ENCODE data around the gene ADAMTS14. TPM values are rescaled to one million over a fixed set of nuclear protein-coding genes. Genes with fewer than 3 reads are reported as not detected.
"Not testable (repeated sequence)": the region's sequence is repeated elsewhere in the genome, so short reads cannot be mapped to it uniquely, and the experiment has no call there.

The ADAMTS14 gene
- total RNA-seq, 1 donor, result 3.0 TPM

GRCh38 chr10:70765794-70766594, 93.7 kb downstream of the ADAMTS14 start:
- no peak for DNase-seq (ENCODE audit: low read depth in 2 of 3, low spot score in 2 of 3)

DNA sequence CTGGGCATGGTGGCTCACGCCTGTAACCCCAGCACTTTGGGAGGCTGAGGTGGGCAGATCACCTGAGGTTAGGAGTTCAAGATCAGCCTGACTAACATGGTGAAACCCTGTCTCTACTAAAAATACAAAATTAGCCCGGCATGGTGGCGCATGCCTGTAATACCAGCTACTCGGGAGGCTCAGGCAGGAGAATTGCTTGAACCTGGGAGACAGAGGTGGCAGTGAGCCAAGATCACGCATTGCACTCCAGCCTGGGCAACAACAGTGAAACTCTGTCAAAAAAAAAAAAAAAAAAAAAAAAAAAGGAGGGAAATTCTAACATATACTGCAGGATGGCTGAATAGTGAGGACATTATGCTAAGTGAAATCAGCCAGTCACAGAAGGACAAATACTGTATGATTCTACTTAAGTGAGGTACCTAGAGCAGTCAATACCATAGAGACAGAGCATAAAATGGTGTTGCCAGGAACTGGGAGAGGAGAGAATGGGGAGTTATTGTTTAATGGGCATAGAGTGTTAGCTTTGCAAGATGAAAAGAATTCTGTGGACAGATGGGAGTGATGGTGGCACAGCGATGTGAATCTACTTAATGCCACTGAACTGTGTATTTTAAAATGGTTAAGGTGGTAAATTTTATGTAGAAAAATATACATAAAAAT, 95.8 kb downstream of the ADAMTS14 start:
- DNase-seq (ENCODE audit: low read depth in 2 of 3, low spot score in 2 of 3), result not testable (repeated sequence)

- DNase-seq (ENCODE audit: low read depth in 2 of 3, low spot score in 2 of 3), result no peak
Measured at GRCh38 chr10:70769121-70769520, 96.8 kb downstream of the ADAMTS14 start.

DNA sequence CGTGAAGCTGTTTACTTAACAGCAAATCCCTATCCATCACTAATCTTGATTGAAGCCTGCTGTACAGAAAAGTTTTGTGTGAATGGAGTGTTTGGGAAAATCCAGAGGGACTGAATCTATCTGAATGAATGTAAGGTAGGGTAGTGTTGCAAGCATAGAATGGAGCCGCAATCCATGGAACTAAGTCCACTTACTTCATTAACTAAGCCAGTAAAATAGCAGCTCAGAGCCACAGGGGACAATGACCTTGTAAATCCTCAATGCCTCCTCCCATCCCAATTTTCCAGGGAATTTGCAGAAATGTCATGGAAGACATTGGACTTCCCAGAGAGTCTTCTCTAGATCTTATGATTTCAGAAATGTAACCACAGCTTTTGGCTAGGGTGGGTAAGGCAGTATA, 97.7 kb downstream of the ADAMTS14 start:
- DNase-seq (ENCODE audit: low read depth in 2 of 3, low spot score in 2 of 3), result no peak

DNA sequence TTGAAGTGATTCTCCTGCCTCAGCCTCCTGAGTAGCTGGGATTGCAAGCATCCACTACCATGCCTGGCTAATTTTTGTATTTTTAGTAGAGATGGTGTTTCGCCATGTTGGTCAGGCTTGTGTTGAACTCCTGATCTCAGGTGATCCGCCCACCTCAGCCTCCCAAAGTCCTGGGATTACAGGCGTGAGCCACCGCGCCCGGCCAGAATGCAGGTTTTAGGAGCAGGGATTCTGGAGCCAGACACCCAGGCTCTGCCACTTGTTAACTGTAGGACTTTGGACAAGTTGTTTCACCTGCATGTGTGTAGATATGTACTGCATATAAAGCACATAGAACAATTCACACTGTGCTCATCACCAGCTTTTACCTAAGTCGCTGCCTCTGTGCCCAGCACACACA, 98.2 kb downstream of the ADAMTS14 start:
- not testable (repeated sequence) for DNase-seq (ENCODE audit: low read depth in 2 of 3, low spot score in 2 of 3)

DNA sequence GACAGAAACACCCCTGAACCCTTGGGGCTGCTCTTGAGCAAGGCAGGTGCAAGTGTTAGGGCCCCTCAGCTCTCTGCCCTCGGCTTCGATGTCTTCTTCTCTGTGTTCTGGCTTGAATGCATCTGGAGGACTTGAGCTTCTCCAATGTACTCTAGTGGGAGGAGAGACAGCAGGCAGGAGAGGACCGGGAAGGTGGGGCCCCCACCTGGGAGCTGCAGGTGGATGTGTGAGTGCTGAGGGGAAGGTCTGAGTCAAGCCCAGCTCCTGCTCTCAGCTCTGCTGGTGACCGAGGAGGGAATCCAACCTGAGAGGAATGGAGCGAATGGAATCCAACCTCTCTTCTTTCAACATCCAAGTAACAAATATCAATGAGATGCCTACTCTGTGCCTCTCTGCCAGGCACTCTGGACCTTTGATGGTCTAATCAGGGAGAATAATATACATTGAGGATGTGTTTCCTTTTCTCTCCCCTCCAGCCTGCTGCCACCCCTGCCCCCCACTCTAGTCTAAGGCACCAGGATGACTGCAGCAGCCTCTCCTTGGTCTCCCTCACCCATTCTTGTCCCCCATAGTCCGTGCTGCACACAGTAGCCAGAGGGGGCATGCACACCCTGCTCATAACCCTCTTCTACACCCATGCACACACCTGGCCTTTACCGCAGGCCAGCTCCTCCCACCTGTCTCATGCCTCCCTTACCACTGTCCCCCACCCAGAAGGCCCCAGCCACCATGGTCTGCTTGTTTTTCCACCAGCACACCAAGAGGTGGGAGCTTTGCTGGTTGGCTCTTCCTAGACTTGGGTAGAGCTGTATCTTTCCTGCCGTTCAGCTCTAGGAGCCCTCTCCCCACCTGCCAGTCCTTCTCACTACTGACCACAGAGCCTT, 99.2 kb downstream of the ADAMTS14 start:
- no peak for DNase-seq (ENCODE audit: low read depth in 2 of 3, low spot score in 2 of 3)

DNA sequence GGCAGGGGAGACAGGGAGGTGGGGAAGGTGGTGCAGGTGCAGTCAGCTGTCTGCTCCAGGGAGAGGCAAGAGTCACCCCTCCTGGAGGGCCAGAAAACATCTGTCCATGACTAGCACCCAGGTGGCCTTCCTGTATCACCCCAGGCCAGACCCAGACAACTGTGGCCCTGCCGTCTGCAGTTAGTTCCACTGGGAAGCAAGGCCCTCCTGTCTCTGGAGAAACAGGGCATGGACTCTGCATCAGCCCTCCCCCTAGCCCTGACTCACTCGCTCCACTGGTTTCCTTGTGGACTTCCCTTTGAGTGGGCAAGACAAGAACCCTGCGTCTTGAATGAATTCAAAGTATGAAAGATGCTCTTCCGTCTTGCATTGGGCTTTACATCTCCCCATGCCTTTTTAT, 100.3 kb downstream of the ADAMTS14 start:
- no peak for DNase-seq (ENCODE audit: low read depth in 2 of 3, low spot score in 2 of 3)

GRCh38 chr10:70773461-70773860, 101.2 kb downstream of the ADAMTS14 start:
- no peak for DNase-seq (ENCODE audit: low read depth in 2 of 3, low spot score in 2 of 3)

DNA sequence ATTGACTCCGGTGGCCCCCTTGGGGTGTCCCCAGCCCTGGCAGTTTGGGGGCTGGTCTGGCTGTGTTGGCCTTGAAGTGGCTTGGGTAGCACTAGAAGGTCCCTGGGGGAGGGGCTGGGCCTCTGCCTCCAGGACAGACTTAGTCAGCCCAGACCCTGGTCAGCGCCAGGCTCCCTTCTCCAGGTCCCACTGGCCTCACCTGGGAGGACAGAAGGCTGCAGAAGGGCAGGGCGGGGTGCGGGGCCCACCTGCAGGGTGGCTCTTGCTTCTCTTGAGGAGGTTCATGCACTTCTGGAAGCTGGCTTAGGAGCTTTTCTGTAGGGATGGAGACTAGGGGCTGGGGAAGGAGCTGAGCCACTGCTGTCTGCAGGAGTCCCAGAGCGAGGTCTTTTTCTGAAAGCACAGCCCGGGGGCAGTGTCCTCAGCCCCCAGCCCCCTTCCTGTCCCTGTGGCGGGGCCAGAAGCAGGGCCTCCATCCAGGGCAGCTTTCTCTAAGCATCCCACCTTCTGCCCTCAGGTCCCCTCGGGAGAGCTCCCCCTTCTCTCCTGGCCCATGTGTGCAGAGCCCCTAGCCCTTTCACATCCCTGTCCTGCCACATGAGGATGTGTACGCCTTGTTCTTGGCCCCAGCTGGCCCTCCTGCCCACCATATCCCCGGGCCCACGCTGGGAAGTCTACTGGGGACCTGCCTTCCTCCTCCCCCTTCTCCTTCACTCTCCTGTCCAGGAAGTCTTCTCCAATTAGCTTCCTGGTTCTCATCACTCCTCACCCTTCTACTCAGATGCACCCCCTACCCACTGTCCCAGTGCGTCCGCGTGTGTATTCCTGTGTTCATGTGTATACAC, 101.9 kb downstream of the ADAMTS14 start:
- no peak for DNase-seq (ENCODE audit: low read depth in 2 of 3, low spot score in 2 of 3)

- no peak for DNase-seq (ENCODE audit: low read depth in 2 of 3, low spot score in 2 of 3)
Measured at GRCh38 chr10:70774810-70775678, 102.7 kb downstream of the ADAMTS14 start.

GRCh38 chr10:70775679-70776454, 103.6 kb downstream of the ADAMTS14 start:
- no peak for DNase-seq (ENCODE audit: low read depth in 2 of 3, low spot score in 2 of 3)

DNA sequence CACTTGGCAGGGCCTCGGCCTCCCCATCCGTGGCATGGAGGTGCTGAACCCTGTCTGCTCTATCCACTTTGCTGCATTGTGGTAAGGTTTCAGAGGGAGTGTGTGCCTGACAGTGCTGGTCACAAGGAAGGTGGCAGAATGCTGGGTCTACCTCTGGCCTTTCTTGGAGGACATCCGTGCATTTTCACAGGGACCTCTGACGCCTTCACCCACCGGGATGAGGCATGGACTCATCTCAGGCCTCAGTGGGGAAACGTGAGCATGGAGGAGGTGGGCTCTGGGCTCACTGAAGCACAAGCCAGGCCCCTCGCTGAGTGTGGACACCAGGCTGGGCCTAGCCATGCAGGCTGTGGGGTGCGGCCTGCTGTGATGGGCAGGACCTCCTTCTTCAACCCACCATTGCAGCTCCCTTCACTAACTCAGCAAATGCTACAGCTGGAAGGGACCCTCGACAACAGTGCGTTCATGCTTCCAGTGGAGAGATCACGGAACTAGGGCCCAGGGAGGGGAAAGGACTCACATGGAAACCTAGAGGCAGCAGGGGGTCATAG, 104.2 kb downstream of the ADAMTS14 start:
- no peak for DNase-seq (ENCODE audit: low read depth in 2 of 3, low spot score in 2 of 3)

DNA sequence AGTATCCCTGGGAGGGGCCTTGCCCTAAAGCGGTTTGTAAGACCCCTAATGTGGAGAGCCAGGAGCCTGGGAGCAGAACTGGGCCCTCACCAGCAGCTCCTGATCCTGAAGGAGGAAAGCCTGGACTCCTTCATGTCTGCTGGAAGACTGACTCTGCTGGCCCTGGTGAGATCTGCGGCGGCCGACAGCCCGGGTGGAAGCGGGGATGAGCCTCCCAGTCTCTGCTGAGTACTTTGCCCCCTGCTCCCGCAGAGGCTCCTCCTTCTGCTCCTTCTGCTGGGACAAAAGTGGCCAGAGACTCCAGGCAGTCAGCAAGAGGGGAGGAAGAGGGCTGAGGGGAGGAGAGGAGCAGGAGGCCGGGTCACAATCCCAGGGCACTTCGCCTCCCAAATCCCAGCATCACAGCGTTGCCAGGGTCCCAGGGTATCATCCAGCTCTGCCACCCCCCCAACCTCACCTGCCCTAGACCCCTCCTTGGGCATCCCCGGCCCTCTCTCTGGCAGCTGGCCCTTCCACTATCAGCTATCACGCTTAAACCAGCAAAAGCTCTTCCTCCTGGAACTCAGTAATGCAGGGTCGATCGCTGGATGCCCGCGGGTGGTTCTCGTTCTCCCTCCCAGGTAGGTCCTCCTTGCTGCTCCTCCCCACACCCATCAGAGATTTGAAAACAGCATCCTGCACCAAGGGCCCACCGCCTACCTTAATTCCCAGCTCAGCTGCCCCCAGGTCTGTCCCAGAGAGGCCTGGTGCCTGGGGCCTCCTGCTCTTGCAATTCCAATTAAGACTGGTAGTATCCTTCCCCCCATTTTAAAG, 105.0 kb downstream of the ADAMTS14 start:
- DNase-seq (ENCODE audit: low read depth in 2 of 3, low spot score in 2 of 3), result no peak

GRCh38 chr10:70778267-70778924, 106.1 kb downstream of the ADAMTS14 start:
- DNase-seq (ENCODE audit: low read depth in 2 of 3, low spot score in 2 of 3), result no peak

- no peak for DNase-seq (ENCODE audit: low read depth in 2 of 3, low spot score in 2 of 3)
Measured at GRCh38 chr10:70779088-70779487, 106.8 kb downstream of the ADAMTS14 start.

DNA sequence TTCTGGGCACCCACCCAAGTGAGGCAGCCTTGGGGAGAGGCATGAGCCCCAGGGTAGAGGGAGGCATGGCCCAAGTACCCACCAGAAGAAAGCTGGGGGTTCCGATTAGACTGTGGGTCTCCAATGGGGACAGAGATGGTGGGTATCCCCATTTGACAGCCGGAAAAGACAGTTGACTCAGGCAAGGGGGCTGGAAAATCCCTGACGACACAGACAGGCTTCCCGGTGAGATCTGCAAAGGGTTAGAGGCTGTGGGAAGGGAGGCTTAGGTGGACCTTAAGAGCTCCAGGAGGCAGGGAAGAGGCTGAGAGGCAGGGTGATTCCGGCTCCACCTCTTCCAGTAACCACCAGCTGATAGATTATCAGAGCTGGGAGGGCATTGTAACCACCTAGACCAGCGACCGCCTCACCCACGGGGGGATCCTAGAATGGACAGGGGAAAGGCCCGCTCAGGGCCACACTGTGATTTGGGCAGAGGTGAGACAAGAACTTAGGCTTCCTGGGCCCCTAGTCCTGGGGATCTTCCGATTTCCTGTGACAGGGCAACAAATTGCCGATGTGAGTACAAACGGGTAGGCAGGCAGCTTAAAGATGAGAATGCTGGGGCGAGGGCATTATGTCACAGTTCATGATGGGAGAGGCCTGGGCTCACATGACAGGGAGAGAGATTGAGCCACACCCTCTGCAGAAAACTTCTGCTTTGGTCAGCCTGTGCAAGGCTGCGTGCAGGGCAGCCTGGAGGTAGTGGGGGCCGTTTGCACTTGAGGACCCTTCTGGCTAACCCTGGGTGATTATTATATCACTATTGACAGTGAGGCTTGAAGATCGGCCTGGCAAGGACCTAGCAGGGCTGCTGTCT, 107.4 kb downstream of the ADAMTS14 start:
- DNase-seq (ENCODE audit: low read depth in 2 of 3, low spot score in 2 of 3), result no peak

Measured in hematopoietic multipotent progenitor cell (in vitro differentiated cells).